SK-N-SH (cell line): ENCODE data around the gene EPO. TPM values are rescaled to one million over a fixed set of nuclear protein-coding genes. Genes with fewer than 3 reads are reported as not detected.
"Not testable (repeated sequence)": the region's sequence is repeated elsewhere in the genome, so short reads cannot be mapped to it uniquely, and the experiment has no call there.

Source experiments
- CTCF ChIA-PET: fragments of 300-600, 350-600 bp; formaldehyde crosslinking; extraction: SDS; loops from one replicate; lab custom pipeline; 2021; lab: Yijun Ruan, JAX
- POLR2A ChIA-PET: fragments of 350-600 bp; sonication (Branson Sonifier 250); formaldehyde crosslinking; extraction: SDS; loops from one replicate; lab custom pipeline; 2020; ENCODE audit warnings: antibody characterized with exemption, inconsistent platforms; lab: Yijun Ruan, JAX
- DNase-seq: peaks from one replicate; pipeline ENCODE4 v3.0.0; 2012
- H2AFZ ChIP-seq: fragments of 200-600 bp; sonication (generic); 2 replicates; pipeline ENCODE4 v1.8.1; 2016; ENCODE audit warnings: antibody characterized with exemption, mild to moderate bottlenecking, low read depth
- H3F3A ChIP-seq: fragments of 200-600 bp; sonication (generic); replicated peaks from 2 replicates; pipeline ENCODE3; 2016; ENCODE audit warnings: antibody characterized with exemption, mild to moderate bottlenecking; ENCODE audit not compliant: insufficient read depth
- H3K27ac ChIP-seq, 2 experiments: fragments of 200-500 bp in 1 of 2; fragments of 200-600 bp in 1 of 2; sonication (Bioruptor generic) in 1 of 2; sonication (generic), shearing (Covaris generic) in 1 of 2; 2 replicates each; pipeline versions ENCODE4 v1.5.1 to v1.6.1; 2014 to 2016; ENCODE audit warnings: low read depth in 2 of 2, inconsistent platforms in 1 of 2, low read length in 1 of 2, mild to moderate bottlenecking in 1 of 2, mixed read lengths in 1 of 2
- H3K27me3 ChIP-seq: fragments of 200-600 bp; sonication (generic), shearing (Covaris generic); 2 replicates; pipeline ENCODE4 v1.6.1; 2016; ENCODE audit warnings: mixed run types; ENCODE audit not compliant: insufficient read depth
- H3K36me3 ChIP-seq, 2 experiments: fragments of 200-500 bp in 1 of 2; fragments of 200-600 bp in 1 of 2; sonication (Bioruptor generic) in 1 of 2; sonication (generic) in 1 of 2; replicated peaks in 1 of 2; 2 replicates each; pipeline versions ENCODE3 to v1.5.1; 2014 to 2016; ENCODE audit warnings: low read length in 1 of 2, mild to moderate bottlenecking in 1 of 2; ENCODE audit not compliant: insufficient read depth in 2 of 2, control insufficient read depth in 1 of 2
- H3K4me1 ChIP-seq, 2 experiments: fragments of 200-500 bp in 1 of 2; fragments of 200-600 bp in 1 of 2; sonication (Bioruptor generic) in 1 of 2; sonication (generic), shearing (Covaris generic) in 1 of 2; 2 replicates each; pipeline versions ENCODE4 v1.5.1 to v1.6.1; 2014 to 2016; ENCODE audit warnings: low read depth in 1 of 2, low read length in 1 of 2, mixed run types in 1 of 2; ENCODE audit not compliant: insufficient read depth in 2 of 2, control insufficient read depth in 1 of 2
- H3K4me2 ChIP-seq: fragments of 200-600 bp; sonication (generic), shearing (Covaris generic); 2 replicates; pipeline ENCODE4 v1.6.1; 2017; ENCODE audit warnings: mixed run types
- H3K4me3 ChIP-seq, 2 experiments: fragments of 200-500 bp in 1 of 2; fragments of 200-600 bp in 1 of 2; sonication (Bioruptor generic) in 1 of 2; sonication (generic), shearing (Covaris generic) in 1 of 2; 2 replicates each; pipeline versions ENCODE4 v1.5.1 to v1.8.1; 2014 to 2016; ENCODE audit warnings: low read depth in 2 of 2, inconsistent platforms in 1 of 2, low read length in 1 of 2, mild to moderate bottlenecking in 1 of 2, mixed read lengths in 1 of 2, moderate library complexity in 1 of 2
- H3K79me2 ChIP-seq: fragments of 200-600 bp; sonication (generic); 2 replicates; pipeline ENCODE4 v1.8.1; 2017; ENCODE audit warnings: mild to moderate bottlenecking; ENCODE audit not compliant: insufficient read depth
- H3K9ac ChIP-seq: fragments of 200-600 bp; sonication (generic); 2 replicates; pipeline ENCODE4 v1.6.1; 2017; ENCODE audit warnings: mixed run types
- H3K9me2 ChIP-seq: fragments of 200-600 bp; sonication (generic); 2 replicates; pipeline ENCODE4 v1.6.1; 2017; ENCODE audit warnings: mixed run types
- H3K9me3 ChIP-seq: fragments of 200-600 bp; sonication (generic); 2 replicates; pipeline ENCODE4 v1.6.1; 2017; ENCODE audit warnings: mixed run types, mild to moderate bottlenecking, moderate library complexity
- H4K20me1 ChIP-seq: fragments of 200-600 bp; sonication (generic); 2 replicates; pipeline ENCODE4 v1.6.1; 2017; ENCODE audit warnings: mild to moderate bottlenecking, mixed run types; ENCODE audit not compliant: insufficient read depth
- ELF1 ChIP-seq: IDR thresholded peaks from 2 replicates; pipeline ENCODE4 v1.4.0; 2012
- EP300 ChIP-seq, 2 experiments: IDR thresholded peaks; 2 replicates each; pipeline versions ENCODE4 v1.4.0 to v1.6.1; 2012; ENCODE audit warnings: borderline replicate concordance in 1 of 2, low read depth in 1 of 2, low read length in 1 of 2
- FOXM1 ChIP-seq: IDR thresholded peaks from 2 replicates; pipeline ENCODE4 v1.4.0; 2012; ENCODE audit warnings: low read depth, mild to moderate bottlenecking
- GABPA ChIP-seq: IDR thresholded peaks from 2 replicates; pipeline ENCODE4 v1.4.0; 2012; ENCODE audit warnings: low read depth, mild to moderate bottlenecking
- JUND ChIP-seq: IDR thresholded peaks from 2 replicates; pipeline ENCODE4 v1.4.0; 2012
- NFIC ChIP-seq: IDR thresholded peaks from 2 replicates; pipeline ENCODE4 v1.4.0; 2012; ENCODE audit warnings: borderline replicate concordance
- RCOR1 ChIP-seq: fragments of 150-350 bp; IDR thresholded peaks from 2 replicates; pipeline ENCODE4 v1.6.1; 2017; ENCODE audit warnings: antibody characterized with exemption, low read length
- RFX5 ChIP-seq: IDR thresholded peaks from 2 replicates; pipeline ENCODE4 v1.6.1; 2012; ENCODE audit warnings: mild to moderate bottlenecking, improper control_type of control experiment, low read length
- RXRA ChIP-seq: IDR thresholded peaks from 2 replicates; pipeline ENCODE4 v1.4.0; 2012; ENCODE audit warnings: low read depth, mild to moderate bottlenecking, borderline replicate concordance
- TAF1 ChIP-seq: IDR thresholded peaks from 2 replicates; pipeline ENCODE4 v1.6.1; 2012; ENCODE audit warnings: low read depth, mild to moderate bottlenecking, low read length, moderate library complexity, borderline replicate concordance
- TEAD4 ChIP-seq: IDR thresholded peaks from 2 replicates; pipeline ENCODE4 v1.4.0; 2012; ENCODE audit warnings: mild to moderate bottlenecking, borderline replicate concordance; ENCODE audit not compliant: insufficient read depth
- WGBS: methylation state at CpG from one replicate; pipeline ENCODE4 v1.1.6; 2017; ENCODE audit warnings: low lambda C conversion rate; 5-methylcytosine and 5-hydroxymethylcytosine counted together
- polyA plus RNA-seq, 3 experiments: library from polyadenylated mRNA; depleted of rRNA; stranded (reverse); fragments of >200 nt; gene quantifications; 2 replicates each; pipeline ENCODE4 v1.2.3, GENCODE V29; 2012
- TF ChIP-seq, protein P1 (sequence below): fragments of 150-350 bp; IDR thresholded peaks from 2 replicates; pipeline ENCODE4 v1.6.1; 2016; ENCODE audit warnings: mild to moderate bottlenecking, low read depth, low read length
- TF ChIP-seq, protein P2 (sequence below): fragments of 200-600 bp; sonication (generic); IDR thresholded peaks from 2 replicates; pipeline ENCODE4 v1.6.1; 2017; ENCODE audit warnings: antibody characterized with exemption, mild to moderate bottlenecking, moderate library complexity
- TF ChIP-seq, protein P3 (sequence below): fragments of 150-350 bp; IDR thresholded peaks from 2 replicates; pipeline ENCODE4 v1.6.1; 2017; ENCODE audit warnings: antibody characterized with exemption, low read length, low read depth, borderline replicate concordance
- TF ChIP-seq, protein P4 (sequence below): IDR thresholded peaks from 2 replicates; pipeline ENCODE4; 2012
- TF ChIP-seq, protein P5 (sequence below): IDR thresholded peaks from 2 replicates; pipeline ENCODE4 v1.4.0; 2012; ENCODE audit warnings: low read depth, borderline replicate concordance

EPO gene
- polyA plus RNA-seq, 1 of the 3 experiments (the other 2 are of a cell fraction), result not detected

DNA sequence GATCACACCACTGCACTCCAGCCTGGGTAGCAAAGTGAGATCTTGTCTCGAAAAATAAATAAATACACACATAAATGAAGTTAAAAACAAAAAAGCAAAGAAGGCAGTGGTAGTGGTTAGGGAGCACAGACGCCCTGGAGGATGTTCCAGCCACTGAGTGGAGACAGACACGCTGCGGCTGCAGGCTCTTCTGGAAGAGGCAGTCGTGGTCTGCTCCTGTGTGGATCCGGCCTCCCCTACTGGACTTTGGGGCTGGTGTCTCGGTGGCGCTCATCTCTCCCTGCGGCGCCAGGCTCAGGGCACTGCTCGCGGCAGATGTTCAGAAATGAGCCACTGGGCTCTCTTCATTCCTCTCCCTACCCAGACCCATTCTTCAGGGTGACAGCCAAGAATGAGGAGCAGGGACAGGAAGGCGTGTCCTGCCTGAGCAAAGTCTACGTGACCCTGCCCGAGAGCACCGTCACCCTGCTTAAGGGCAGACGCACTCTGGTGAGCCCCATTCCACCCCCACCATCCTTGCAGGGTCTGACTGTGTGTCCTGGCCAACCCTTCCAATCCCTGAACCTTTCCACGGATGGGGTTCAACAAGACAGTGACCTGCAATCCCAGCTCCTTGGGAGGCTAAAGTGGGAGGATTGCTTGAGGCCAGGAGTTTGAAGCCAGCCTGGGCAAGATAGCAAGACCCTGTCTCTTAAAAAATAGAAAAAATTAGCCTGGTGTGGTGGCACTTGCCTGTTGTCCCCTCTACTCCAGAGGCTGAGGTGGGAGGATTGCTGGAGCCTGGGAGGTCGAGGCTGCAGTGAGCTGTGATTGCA, 39.3 kb downstream of the EPO start:
- Histone ChIP-seq H3K9me3 (no peaks in the 10 kb centered on the region), H4K20me1 (no peaks in the 10 kb centered on the region), H3K4me1 (no peaks in the 10 kb centered on the region), H2AFZ (no peak overlapping the region), H3K36me3 (no peaks in the 10 kb centered on the region), H3K4me2 (no peak overlapping the region), H3K9ac (no peak overlapping the region), H3K4me3 (no peak overlapping the region), H3K27ac (no peak overlapping the region), H3K27me3 (peaks cover 62% of the 10 kb centered on the region), H3K79me2 (no peaks in the 10 kb centered on the region), H3F3A (no peaks in the 10 kb centered on the region), H3K9me2 (no peaks in the 10 kb centered on the region)
- DNase-seq, result no peak
- POLR2A ChIA-PET, result interaction anchor here (0.7 kb wide), 1 partner anchor 9 kb away, joined by 3 read pairs; no protein-coding TSS in a partner anchor
- CTCF ChIA-PET, result interaction anchor here (0.7 to 2.8 kb wide), 2 partner anchors 29 to 40 kb away, joined by 3 to 8 read pairs; no protein-coding TSS in a partner anchor
- 42% methylated on average over 14 of the region's 19 CpGs for WGBS
- TF ChIP-seq FOXM1 (no peak), TAF1 (no peak), RCOR1 (no peak), NFIC (no peak), ELF1 (no peak), RFX5 (no peak), RXRA (no peak), TEAD4 (no peak), GABPA (no peak), EP300 (IDR thresholded peaks at IDR 0.05; ENCODE audit: borderline replicate concordance in 1 of 2, low read depth in 1 of 2, low read length in 1 of 2) (no peak), JUND (no peak)
- TF ChIP-seq, protein P1, sequence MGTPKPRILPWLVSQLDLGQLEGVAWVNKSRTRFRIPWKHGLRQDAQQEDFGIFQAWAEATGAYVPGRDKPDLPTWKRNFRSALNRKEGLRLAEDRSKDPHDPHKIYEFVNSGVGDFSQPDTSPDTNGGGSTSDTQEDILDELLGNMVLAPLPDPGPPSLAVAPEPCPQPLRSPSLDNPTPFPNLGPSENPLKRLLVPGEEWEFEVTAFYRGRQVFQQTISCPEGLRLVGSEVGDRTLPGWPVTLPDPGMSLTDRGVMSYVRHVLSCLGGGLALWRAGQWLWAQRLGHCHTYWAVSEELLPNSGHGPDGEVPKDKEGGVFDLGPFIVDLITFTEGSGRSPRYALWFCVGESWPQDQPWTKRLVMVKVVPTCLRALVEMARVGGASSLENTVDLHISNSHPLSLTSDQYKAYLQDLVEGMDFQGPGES, result no peak
- TF ChIP-seq, protein P2, sequence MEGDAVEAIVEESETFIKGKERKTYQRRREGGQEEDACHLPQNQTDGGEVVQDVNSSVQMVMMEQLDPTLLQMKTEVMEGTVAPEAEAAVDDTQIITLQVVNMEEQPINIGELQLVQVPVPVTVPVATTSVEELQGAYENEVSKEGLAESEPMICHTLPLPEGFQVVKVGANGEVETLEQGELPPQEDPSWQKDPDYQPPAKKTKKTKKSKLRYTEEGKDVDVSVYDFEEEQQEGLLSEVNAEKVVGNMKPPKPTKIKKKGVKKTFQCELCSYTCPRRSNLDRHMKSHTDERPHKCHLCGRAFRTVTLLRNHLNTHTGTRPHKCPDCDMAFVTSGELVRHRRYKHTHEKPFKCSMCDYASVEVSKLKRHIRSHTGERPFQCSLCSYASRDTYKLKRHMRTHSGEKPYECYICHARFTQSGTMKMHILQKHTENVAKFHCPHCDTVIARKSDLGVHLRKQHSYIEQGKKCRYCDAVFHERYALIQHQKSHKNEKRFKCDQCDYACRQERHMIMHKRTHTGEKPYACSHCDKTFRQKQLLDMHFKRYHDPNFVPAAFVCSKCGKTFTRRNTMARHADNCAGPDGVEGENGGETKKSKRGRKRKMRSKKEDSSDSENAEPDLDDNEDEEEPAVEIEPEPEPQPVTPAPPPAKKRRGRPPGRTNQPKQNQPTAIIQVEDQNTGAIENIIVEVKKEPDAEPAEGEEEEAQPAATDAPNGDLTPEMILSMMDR, result no peak
- TF ChIP-seq, protein P3, sequence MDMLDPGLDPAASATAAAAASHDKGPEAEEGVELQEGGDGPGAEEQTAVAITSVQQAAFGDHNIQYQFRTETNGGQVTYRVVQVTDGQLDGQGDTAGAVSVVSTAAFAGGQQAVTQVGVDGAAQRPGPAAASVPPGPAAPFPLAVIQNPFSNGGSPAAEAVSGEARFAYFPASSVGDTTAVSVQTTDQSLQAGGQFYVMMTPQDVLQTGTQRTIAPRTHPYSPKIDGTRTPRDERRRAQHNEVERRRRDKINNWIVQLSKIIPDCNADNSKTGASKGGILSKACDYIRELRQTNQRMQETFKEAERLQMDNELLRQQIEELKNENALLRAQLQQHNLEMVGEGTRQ, result no peak
- TF ChIP-seq, protein P4, sequence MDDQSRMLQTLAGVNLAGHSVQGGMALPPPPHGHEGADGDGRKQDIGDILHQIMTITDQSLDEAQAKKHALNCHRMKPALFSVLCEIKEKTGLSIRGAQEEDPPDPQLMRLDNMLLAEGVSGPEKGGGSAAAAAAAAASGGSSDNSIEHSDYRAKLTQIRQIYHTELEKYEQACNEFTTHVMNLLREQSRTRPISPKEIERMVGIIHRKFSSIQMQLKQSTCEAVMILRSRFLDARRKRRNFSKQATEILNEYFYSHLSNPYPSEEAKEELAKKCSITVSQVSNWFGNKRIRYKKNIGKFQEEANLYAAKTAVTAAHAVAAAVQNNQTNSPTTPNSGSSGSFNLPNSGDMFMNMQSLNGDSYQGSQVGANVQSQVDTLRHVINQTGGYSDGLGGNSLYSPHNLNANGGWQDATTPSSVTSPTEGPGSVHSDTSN, result no peak
- TF ChIP-seq, protein P5, sequence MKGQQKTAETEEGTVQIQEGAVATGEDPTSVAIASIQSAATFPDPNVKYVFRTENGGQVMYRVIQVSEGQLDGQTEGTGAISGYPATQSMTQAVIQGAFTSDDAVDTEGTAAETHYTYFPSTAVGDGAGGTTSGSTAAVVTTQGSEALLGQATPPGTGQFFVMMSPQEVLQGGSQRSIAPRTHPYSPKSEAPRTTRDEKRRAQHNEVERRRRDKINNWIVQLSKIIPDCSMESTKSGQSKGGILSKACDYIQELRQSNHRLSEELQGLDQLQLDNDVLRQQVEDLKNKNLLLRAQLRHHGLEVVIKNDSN, result no peak

DNA sequence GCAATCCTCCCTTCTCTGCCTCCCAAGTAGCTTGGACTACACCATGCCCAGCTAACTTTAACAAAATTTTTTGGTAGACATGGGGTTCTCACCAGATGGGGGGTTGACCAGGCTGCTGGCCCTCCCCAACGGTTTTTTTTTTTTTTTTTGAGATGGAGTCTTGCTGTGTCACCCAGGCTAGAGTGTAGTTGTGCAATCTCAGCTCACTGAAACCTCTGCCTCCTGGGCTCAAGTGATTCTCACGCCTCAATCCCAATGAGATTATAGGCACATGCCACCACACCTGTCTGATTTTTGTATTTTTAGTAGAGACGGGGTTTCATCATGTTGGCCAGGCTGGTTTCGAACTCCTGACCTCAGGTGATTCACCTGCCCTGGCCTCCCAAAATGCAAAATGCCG, 42.6 kb downstream of the EPO start:
- H3K9me3 ChIP-seq, H2AFZ ChIP-seq, H3K4me2 ChIP-seq, DNase-seq, H3K9me2 ChIP-seq, H3K36me3 ChIP-seq, POLR2A ChIA-PET, H4K20me1 ChIP-seq, H3K4me1 ChIP-seq, H3K4me3 ChIP-seq, H3F3A ChIP-seq, H3K9ac ChIP-seq, H3K27ac ChIP-seq, H3K79me2 ChIP-seq: not testable (repeated sequence)
- CTCF ChIA-PET, result interaction anchor here (0.9 to 2.1 kb wide), 5 partner anchors 19 to 89 kb away, joined by 4 to 7 read pairs (median 5); no protein-coding TSS in a partner anchor
- 52% methylated on average over 5 of the region's 5 CpGs for WGBS
- H3K27me3 ChIP-seq, result peaks cover 60% of the 10 kb centered on the region
